ENCODE results near the gene ARL13B. TPM values are rescaled to one million over a fixed set of nuclear protein-coding genes. Genes with fewer than 3 reads are reported as not detected.

The ARL13B gene
- total and polyA plus RNA-seq, 3 donors from 2014 or later, result 6.2 to 15.4 (median 14.9) TPM

DNA sequence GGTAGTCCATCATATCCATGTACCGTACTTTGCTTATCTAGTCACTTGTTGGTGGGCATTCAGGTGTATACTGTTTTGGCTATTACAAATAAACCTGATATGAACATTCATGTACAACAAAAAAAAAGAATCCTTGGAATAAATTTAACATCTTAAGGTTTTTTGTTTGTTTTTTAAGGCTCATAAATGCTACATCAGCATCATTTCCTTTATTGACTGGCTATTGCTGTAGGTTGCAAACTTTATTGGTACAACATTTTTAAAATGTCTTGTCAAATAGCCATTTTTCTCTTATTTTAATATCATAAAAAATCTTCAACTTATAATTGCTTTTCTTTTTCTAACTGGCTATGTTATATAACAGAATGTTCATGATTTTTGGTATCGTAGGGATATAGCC lies 66.6 kb downstream of the ARL13B start:
- H3K27ac ChIP-seq, result no peak overlapping the region
- no peak for DNase-seq
- no peaks in the 10 kb centered on the region for H3K4me1 ChIP-seq
- WGBS, 2 donors, result 96 to 100% methylated on average over 2 of the region's 2 CpGs
- no peak for TF ChIP-seq POLR2A (IDR thresholded peaks at IDR 0.05)
- TF ChIP-seq, protein P1, sequence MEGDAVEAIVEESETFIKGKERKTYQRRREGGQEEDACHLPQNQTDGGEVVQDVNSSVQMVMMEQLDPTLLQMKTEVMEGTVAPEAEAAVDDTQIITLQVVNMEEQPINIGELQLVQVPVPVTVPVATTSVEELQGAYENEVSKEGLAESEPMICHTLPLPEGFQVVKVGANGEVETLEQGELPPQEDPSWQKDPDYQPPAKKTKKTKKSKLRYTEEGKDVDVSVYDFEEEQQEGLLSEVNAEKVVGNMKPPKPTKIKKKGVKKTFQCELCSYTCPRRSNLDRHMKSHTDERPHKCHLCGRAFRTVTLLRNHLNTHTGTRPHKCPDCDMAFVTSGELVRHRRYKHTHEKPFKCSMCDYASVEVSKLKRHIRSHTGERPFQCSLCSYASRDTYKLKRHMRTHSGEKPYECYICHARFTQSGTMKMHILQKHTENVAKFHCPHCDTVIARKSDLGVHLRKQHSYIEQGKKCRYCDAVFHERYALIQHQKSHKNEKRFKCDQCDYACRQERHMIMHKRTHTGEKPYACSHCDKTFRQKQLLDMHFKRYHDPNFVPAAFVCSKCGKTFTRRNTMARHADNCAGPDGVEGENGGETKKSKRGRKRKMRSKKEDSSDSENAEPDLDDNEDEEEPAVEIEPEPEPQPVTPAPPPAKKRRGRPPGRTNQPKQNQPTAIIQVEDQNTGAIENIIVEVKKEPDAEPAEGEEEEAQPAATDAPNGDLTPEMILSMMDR (IDR thresholded peaks at IDR 0.05), result no peak
- no peak overlapping the region for H3K4me3 ChIP-seq
- no peaks in the 10 kb centered on the region for H3K9me3 ChIP-seq
- no peaks in the 10 kb centered on the region for H3K36me3 ChIP-seq (ENCODE audit: low read depth, missing control alignments)
- no peaks in the 10 kb centered on the region for H3K27me3 ChIP-seq
- intact Hi-C loops (cut with DNase I; ENCODE audit: low total_unique reads), result no loop called here

DNA sequence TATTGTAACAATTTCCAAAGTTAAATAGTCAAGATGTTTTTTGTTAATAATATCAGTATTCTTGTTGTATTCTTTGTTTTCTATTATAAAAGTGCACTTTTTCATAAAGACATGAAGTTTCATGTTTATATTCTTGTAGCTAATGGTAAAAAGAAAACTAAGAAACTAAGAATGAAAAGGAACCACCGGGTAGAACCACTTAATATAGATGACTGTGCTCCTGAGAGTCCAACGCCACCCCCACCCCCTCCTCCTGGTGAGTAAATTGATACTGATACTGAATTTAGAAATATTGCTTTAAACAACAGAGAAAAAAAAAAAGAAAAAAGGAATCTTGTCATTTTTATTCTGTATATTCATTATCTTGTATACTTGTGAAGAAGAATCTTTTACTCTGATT lies 69.3 kb downstream of the ARL13B start:
- TF ChIP-seq, protein P1 (IDR thresholded peaks at IDR 0.05), result no peak
- TF ChIP-seq POLR2A (IDR thresholded peaks at IDR 0.05), result no peak
- WGBS, 2 donors, result 86 to 91% methylated on average over 2 of the region's 2 CpGs
- Histone ChIP-seq H3K4me3 (no peak overlapping the region), H3K36me3 (ENCODE audit: low read depth, missing control alignments) (no peaks in the 10 kb centered on the region), H3K27me3 (no peaks in the 10 kb centered on the region), H3K9me3 (no peaks in the 10 kb centered on the region), H3K27ac (no peak overlapping the region), H3K4me1 (no peaks in the 10 kb centered on the region)
- intact Hi-C loops (cut with DNase I; ENCODE audit: low total_unique reads), result no loop called here
- DNase-seq, result no peak

DNA sequence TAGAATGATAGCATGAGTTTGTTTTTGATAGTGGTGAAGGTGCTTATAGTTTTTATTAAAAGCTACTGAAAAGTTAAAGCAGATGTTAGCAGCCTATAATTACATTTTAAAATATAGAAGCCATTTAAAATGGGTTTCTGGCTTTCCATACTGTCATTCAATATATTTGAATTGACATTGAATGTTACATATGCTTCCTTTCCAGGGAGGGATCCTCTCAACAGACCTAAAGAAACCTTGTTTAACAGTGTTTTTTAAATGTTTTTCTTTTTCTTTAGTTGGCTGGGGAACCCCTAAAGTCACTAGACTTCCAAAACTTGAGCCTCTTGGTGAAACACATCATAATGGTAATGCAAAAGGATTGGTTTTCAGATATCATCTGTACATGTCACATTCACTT lies 70.6 kb downstream of the ARL13B start:
- no peak overlapping the region for H3K4me3 ChIP-seq
- H3K36me3 ChIP-seq (ENCODE audit: low read depth, missing control alignments), result no peaks in the 10 kb centered on the region
- DNase-seq, result no peak
- H3K9me3 ChIP-seq, result no peaks in the 10 kb centered on the region
- intact Hi-C loops (cut with DNase I; ENCODE audit: low total_unique reads), result no loop called here
- no peaks in the 10 kb centered on the region for H3K4me1 ChIP-seq
- no peak overlapping the region for H3K27ac ChIP-seq
- no peak for TF ChIP-seq POLR2A (IDR thresholded peaks at IDR 0.05)
- H3K27me3 ChIP-seq, result no peaks in the 10 kb centered on the region

DNA sequence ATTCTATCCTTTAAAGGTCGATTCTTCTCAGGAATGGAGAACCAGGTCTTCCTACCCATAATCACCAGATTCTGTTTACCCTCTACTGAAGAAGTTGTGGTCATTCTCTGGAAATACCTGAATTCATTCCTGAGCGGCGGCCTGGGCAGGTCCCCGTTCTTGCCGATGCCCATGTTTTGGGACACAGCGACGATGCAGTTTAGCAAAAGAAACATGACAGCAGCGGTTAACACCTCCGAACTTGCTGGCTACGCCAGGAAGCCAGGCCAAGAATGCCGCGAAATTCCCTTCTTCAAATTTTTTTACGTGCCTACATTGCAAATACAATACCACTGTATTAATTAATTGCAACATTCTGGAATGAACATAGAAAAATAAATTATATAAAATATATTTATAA lies 81.3 kb downstream of the ARL13B start:
- WGBS, 2 donors, result 73 to 79% methylated on average over 13 of the region's 13 CpGs
- no peaks in the 10 kb centered on the region for H3K9me3 ChIP-seq
- TF ChIP-seq, protein P1 (IDR thresholded peaks at IDR 0.05), result no peak
- TF ChIP-seq POLR2A (IDR thresholded peaks at IDR 0.05), result no peak
- DNase-seq, result no peak
- H3K27ac ChIP-seq, result no peak overlapping the region
- intact Hi-C loops (cut with DNase I; ENCODE audit: low total_unique reads), result no loop called here
- H3K4me3 ChIP-seq, result no peak overlapping the region
- peaks cover 20% of the 10 kb centered on the region for H3K4me1 ChIP-seq
- H3K27me3 ChIP-seq, result no peaks in the 10 kb centered on the region
- no peaks in the 10 kb centered on the region for H3K36me3 ChIP-seq (ENCODE audit: low read depth, missing control alignments)

DNA sequence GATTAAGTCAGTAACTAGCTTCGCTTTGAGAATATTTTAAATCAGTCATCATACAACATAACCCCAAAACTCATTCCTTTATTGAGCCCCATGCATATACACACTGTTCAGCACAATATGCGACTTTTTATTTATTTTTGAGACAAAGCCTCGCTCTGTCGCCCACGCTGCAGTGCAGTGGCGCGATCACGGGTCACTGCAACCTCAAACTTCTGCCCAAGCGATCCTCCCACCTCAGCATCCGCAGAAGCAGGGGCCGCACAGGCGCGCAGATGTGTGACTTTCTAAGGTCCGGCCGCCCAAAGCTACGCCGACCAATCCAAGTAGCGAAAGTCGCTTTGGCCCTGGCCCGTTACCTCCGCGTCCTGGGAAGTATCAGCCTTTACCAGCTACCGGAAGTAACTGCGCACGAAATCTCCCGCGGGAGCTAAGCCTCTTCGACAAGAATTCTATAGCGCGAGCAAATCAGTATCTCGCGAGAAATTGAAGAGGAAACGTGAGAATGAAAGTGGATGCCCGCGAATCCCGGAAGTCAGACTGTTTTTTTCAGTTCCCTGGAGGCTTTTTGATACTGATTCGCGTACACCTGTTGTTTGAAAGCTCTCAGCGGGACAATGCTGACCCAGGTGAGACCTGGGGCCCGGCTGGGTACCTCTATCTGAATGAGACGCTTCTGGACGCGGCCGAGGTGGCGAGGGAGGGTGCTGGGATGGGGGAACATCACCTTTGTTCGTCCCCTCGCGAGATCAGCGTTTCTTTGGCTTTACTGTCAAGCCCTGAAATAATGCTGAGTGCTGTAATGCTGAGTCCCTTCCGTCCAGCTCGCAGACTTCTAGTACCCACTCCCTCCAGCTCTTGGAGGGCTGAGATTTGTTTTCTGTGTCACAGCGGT lies 82.8 kb downstream of the ARL13B start, which contains the start of the genes DHFR2 and NSUN3:
DHFR2 (minus strand) TSS at position 404 of the 892 bp plus-strand sequence. CDS start 1,405 bp downstream, outside the sequence.
NSUN3 (plus strand) TSS at position 549 of the 892 bp plus-strand sequence; CDS start at position 615, 66 bp downstream.
- H3K4me3 ChIP-seq, result peak within 1 kb of the TSS; percentile 81 to 92
- TF ChIP-seq POLR2A (IDR thresholded peaks at IDR 0.05), result no peak
- TF ChIP-seq, protein P1 (IDR thresholded peaks at IDR 0.05), result no peak
- H3K36me3 ChIP-seq (ENCODE audit: low read depth, missing control alignments), result no peaks in the 10 kb centered on the region
- DNase-seq, result peak; percentile 96
- peaks cover 20% of the 10 kb centered on the region for H3K4me1 ChIP-seq
- WGBS, 2 donors, result 0 to 1% methylated on average over 46 to 52 of the region's 52 CpGs
- no peaks in the 10 kb centered on the region for H3K9me3 ChIP-seq
- intact Hi-C loops (cut with DNase I; ENCODE audit: low total_unique reads), result no loop called here
- H3K27me3 ChIP-seq, result no peaks in the 10 kb centered on the region
- H3K27ac ChIP-seq, result peak within 1 kb of the TSS; percentile 97 to 98
